Peyer's patch (tissue), 4 donors: ENCODE data around the gene SNX9. TPM values are rescaled to one million over a fixed set of nuclear protein-coding genes. Genes with fewer than 3 reads are reported as not detected.

Source experiments
- DNase-seq, 3 donors: peaks; one replicate each; pipeline ENCODE4 v3.0.0-alpha.2; 2017 to 2019
- H3K27ac ChIP-seq, 4 donors: fragments of 200-600 bp; sonication (generic); one replicate each; pipeline ENCODE4 v1.5.1; 2016 to 2019
- H3K27me3 ChIP-seq, 2 donors: fragments of 200-600 bp; sonication (generic); one replicate each; pipeline ENCODE4 v1.5.1; 2019
- H3K36me3 ChIP-seq, 3 donors: fragments of 200-600 bp; sonication (generic); one replicate each; pipeline ENCODE4 v1.5.1; 2016 to 2019
- H3K4me1 ChIP-seq, 4 donors: fragments of 200-600 bp; sonication (generic); one replicate each; pipeline ENCODE4 v1.5.1; 2016 to 2019
- H3K4me3 ChIP-seq, 4 donors: fragments of 200-600 bp; sonication (generic); 1 replicate in 3 of 4; 2 replicates in 1 of 4; pipeline ENCODE4 v1.5.1; 2016 to 2019; ENCODE audit warnings: mild to moderate bottlenecking in 1 of 4
- H3K9me3 ChIP-seq, 4 donors: fragments of 200-600 bp; sonication (generic); one replicate each; pipeline ENCODE4 v1.5.1; 2016 to 2019; ENCODE audit warnings: mild to moderate bottlenecking in 1 of 4
- POLR2A ChIP-seq, 2 donors: fragments of 450-650 bp; IDR thresholded peaks; one replicate each; pipeline ENCODE4 v1.5.1; 2017; ENCODE audit warnings: antibody characterized with exemption in 2 of 2, mild to moderate bottlenecking in 2 of 2, moderate library complexity in 2 of 2
- total RNA-seq, 4 donors: library from RNA; depleted of rRNA; stranded (reverse); fragments of >200 nt; gene quantifications; one replicate each; pipeline ENCODE4 v1.1.0, GENCODE V29; 2016
- TF ChIP-seq, protein P1 (sequence below), 6 experiments: fragments of 450-650 bp in 4 of 6; fragments of 200-600 bp in 2 of 6; sonication (generic) in 1 of 6; IDR thresholded peaks; one replicate each; pipeline ENCODE4 v1.5.1; 2017 to 2019; ENCODE audit warnings: antibody characterized with exemption in 6 of 6, mild to moderate bottlenecking in 3 of 6, moderate library complexity in 1 of 6

Gene SNX9
- total RNA-seq, 4 donors from 2014 or later, result 49.8 to 59.1 (median 52.5) TPM

DNA sequence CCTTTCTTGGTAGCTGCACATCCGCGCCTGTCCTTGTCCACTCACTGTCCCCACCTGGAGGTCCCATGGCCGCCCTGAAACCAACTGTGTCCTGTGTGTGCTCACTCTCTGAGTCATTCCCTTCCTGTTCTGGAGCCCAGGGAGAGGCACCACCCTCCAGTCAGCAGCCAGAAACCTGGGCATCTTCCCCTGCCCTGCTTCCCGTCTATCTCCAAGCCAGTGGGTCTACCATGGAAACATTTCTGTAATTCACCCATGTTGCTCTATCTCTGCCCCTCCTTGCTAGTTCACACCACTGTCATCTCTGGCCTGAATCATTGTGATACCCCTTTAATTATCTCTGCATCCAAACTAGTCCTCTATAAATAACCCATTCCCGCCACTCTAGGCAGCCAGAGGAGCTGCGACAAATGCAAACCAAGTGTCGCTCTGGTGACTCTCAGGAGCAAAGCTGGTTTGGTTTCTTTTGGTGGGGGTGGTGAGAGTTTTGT is 129.9 kb downstream of the SNX9 start:
- H3K27ac ChIP-seq, result peak overlapping the region in 3 of 4 donors; percentile 77 to 96 (median 88)
- peaks cover 0 to 18% (median 1%) of the 10 kb centered on the region in 4 donors for H3K4me1 ChIP-seq
- peaks cover 0 to 5% (median 2%) of the 10 kb centered on the region in 4 donors for H3K9me3 ChIP-seq
- no peak overlapping the region for H3K4me3 ChIP-seq
- peak in 1 of 3 donors; percentile 62 for DNase-seq
- no peak for TF ChIP-seq POLR2A (IDR thresholded peaks at IDR 0.05)
- TF ChIP-seq, protein P1, sequence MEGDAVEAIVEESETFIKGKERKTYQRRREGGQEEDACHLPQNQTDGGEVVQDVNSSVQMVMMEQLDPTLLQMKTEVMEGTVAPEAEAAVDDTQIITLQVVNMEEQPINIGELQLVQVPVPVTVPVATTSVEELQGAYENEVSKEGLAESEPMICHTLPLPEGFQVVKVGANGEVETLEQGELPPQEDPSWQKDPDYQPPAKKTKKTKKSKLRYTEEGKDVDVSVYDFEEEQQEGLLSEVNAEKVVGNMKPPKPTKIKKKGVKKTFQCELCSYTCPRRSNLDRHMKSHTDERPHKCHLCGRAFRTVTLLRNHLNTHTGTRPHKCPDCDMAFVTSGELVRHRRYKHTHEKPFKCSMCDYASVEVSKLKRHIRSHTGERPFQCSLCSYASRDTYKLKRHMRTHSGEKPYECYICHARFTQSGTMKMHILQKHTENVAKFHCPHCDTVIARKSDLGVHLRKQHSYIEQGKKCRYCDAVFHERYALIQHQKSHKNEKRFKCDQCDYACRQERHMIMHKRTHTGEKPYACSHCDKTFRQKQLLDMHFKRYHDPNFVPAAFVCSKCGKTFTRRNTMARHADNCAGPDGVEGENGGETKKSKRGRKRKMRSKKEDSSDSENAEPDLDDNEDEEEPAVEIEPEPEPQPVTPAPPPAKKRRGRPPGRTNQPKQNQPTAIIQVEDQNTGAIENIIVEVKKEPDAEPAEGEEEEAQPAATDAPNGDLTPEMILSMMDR (IDR thresholded peaks at IDR 0.05), result no peak
- no peaks in the 10 kb centered on the region for H3K36me3 ChIP-seq
- no peaks in the 10 kb centered on the region for H3K27me3 ChIP-seq

GRCh38 chr6:157953580-157954091 is 130.6 kb downstream of the SNX9 start:
- Histone ChIP-seq H3K27ac (peak overlapping the region in 3 of 4 donors; percentile 77 to 96 (median 88)), H3K27me3 (no peaks in the 10 kb centered on the region), H3K4me1 (peaks cover 0 to 18% (median 1%) of the 10 kb centered on the region in 4 donors), H3K36me3 (no peaks in the 10 kb centered on the region), H3K4me3 (peak overlapping the region in 1 of 4 donors; percentile 8), H3K9me3 (peaks cover 0 to 8% (median 3%) of the 10 kb centered on the region in 4 donors)
- no peak for DNase-seq
- TF ChIP-seq, protein P1 (IDR thresholded peaks at IDR 0.05), result no peak
- TF ChIP-seq POLR2A (IDR thresholded peaks at IDR 0.05), result no peak

DNA sequence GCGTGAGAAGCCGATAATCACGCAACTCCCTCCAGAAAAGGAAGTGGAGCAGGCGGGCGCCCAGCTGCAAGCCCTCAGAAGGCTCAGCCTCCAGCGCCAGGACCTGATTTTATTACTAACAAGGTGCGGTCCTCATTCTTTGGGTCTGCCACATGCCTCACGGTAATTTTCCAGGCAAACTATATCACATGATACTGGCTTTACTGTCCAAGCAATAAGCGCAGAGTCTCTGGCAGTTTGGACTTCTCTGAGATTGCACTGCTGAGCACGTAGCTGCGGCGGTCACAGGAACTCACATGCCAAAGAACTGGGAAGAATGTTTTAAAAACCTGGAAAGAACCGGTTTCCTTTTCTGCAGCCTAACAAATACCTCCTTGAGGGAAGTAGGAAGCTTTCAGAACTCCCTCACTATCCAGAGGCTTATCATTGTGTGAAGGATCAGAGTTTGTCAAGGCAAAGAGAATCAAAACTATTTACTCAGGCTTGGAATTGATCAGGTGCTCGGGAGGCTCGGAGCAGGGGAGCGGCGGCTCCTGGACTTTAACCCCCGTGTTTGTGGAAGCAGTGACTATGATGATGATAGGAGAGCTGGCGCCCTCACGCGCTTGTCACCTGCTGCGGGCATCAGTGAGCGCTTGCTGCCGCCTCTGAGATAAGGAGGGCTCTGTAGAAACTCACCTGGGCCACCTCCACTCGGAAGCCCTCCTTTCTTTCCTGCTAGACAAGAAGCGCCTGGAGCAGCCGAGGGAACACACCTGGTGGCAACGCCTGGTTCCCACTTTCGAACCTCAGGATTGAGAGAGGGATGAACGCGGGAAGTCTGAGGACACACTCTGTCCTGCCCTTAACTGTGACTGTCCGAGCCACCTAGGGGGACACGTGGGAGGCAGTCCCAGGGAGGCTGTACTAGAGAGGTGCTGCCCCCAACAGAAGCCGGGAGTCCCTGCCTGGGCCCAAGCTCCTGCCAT is 131.4 kb downstream of the SNX9 start:
- DNase-seq, result peak in 2 of 3 donors; percentile 90 to 93
- Histone ChIP-seq H3K4me3 (peak overlapping the region in 2 of 4 donors; percentile 33 to 42), H3K27me3 (no peaks in the 10 kb centered on the region), H3K27ac (peak overlapping the region in 3 of 4 donors; percentile 77 to 96 (median 88)), H3K36me3 (no peaks in the 10 kb centered on the region), H3K4me1 (peaks cover 0 to 18% (median 1%) of the 10 kb centered on the region in 4 donors), H3K9me3 (peaks cover 0 to 8% (median 3%) of the 10 kb centered on the region in 4 donors)
- TF ChIP-seq, protein P1 (IDR thresholded peaks at IDR 0.05), result peak in 1 of 6 experiments; percentile 39
- TF ChIP-seq POLR2A (IDR thresholded peaks at IDR 0.05), result peak in 1 of 2 donors; percentile 74

DNA sequence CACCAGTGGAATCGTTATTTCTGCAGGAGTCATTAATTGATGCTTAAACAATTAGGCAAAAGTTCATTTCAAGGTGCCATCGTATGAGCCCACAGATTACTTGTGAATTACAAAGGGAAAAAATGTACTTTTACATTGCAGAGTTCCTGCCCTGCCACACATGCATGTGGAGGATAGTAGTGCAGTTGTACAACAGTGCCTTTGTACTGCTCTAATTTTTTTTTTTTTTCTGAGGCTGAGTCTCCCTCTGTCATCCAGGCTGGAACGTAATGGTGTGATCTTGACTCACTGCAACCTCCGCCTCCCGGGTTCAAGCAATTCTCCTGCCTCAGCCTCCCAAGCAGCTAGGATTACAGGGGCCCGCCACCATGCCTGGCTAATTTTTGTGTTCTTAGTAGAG is 132.6 kb downstream of the SNX9 start:
- Histone ChIP-seq H3K4me1 (peaks cover 0 to 18% (median 1%) of the 10 kb centered on the region in 4 donors), H3K36me3 (no peaks in the 10 kb centered on the region), H3K27ac (peak overlapping the region in 2 of 4 donors; percentile 77 to 96), H3K4me3 (no peak overlapping the region), H3K27me3 (no peaks in the 10 kb centered on the region), H3K9me3 (peaks cover 0 to 11% (median 4%) of the 10 kb centered on the region in 4 donors)
- TF ChIP-seq POLR2A (IDR thresholded peaks at IDR 0.05), result no peak
- TF ChIP-seq, protein P1 (IDR thresholded peaks at IDR 0.05), result no peak
- no peak for DNase-seq

DNA sequence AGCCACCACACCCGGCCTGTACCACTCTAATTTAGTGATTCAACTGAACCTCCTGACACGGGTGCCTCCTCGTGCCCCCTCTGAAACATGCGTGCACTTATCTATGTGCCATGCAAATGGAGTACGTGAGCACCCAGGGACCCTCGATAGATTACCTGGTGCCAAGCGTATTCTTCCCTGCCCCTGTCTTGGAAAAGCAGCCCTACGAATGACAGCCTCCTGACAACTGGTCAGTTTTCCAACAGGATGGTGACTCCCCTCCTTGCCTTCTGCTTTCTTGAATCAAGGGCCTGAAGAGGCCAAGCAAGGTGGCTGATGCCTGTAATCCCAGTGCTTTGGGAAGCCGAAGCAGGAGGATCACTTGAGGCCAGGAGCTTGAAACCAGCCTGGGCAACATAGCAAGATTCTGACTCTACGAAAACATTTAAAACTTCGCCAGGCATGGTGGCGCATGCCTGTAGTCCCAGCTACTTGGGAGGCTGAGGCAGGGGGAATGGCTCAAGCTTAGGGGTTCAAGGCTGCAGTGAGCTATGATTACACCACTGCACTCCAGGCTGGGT is 133.2 kb downstream of the SNX9 start:
- Histone ChIP-seq H3K9me3 (peaks cover 0 to 11% (median 4%) of the 10 kb centered on the region in 4 donors), H3K36me3 (no peaks in the 10 kb centered on the region), H3K4me1 (peaks cover 0 to 18% (median 1%) of the 10 kb centered on the region in 4 donors), H3K27ac (no peak overlapping the region), H3K4me3 (no peak overlapping the region), H3K27me3 (no peaks in the 10 kb centered on the region)
- no peak for DNase-seq
- TF ChIP-seq, protein P1 (IDR thresholded peaks at IDR 0.05), result no peak
- TF ChIP-seq POLR2A (IDR thresholded peaks at IDR 0.05), result no peak
